Suppressor macrophage treated with lipopolysaccharide for 1 hour (primary cell): ENCODE data around the gene FMNL1.

Experiments used
- DNase-seq, 3 donors: peaks; one replicate each; pipeline ENCODE4 v3.0.0-alpha.2; 2020 to 2022

FMNL1 gene

GRCh38 chr17:45223539-45224528 is 2.1 kb downstream of the FMNL1 start:
- peak; percentile 26 to 59 (median 48) for DNase-seq

GRCh38 chr17:45224671-45225050 is 3.0 kb downstream of the FMNL1 start:
- no peak for DNase-seq

GRCh38 chr17:45225051-45225700 is 3.5 kb downstream of the FMNL1 start:
- DNase-seq: peak in 1 of 3 donors; percentile 45

GRCh38 chr17:45225964-45226530 is 4.4 kb downstream of the FMNL1 start:
- peak; percentile 94 to 97 (median 95) for DNase-seq

- no peak for DNase-seq
These were observed 4.9 kb downstream of the FMNL1 start for GRCh38 chr17:45226576-45226975.

GRCh38 chr17:45227101-45227925 is 5.6 kb downstream of the FMNL1 start:
- DNase-seq: peak; percentile 67 to 72 (median 69)

- peak; percentile 64 to 78 (median 70) for DNase-seq
These were observed 6.5 kb downstream of the FMNL1 start for GRCh38 chr17:45227926-45228762.

- peak; percentile 98 to 99 (median 99) for DNase-seq
These were observed 7.3 kb downstream of the FMNL1 start for GRCh38 chr17:45228763-45229539.

- peak; percentile 92 to 94 (median 92) for DNase-seq
These were observed 8.2 kb downstream of the FMNL1 start for GRCh38 chr17:45229681-45230409.

GRCh38 chr17:45230410-45230786 is 8.7 kb downstream of the FMNL1 start:
- DNase-seq: no peak

GRCh38 chr17:45230787-45231480 is 9.2 kb downstream of the FMNL1 start:
- peak; percentile 52 to 63 (median 57) for DNase-seq

GRCh38 chr17:45231481-45232116 is 9.9 kb downstream of the FMNL1 start:
- peak; percentile 61 to 80 (median 62) for DNase-seq

GRCh38 chr17:45232514-45233422 is 11.1 kb downstream of the FMNL1 start:
- DNase-seq: no peak

- no peak for DNase-seq
These were observed 11.8 kb downstream of the FMNL1 start for GRCh38 chr17:45233423-45233924.

- no peak for DNase-seq
These were observed 13.1 kb downstream of the FMNL1 start for GRCh38 chr17:45234641-45235415.

GRCh38 chr17:45235416-45236281 is 14.0 kb downstream of the FMNL1 start:
- peak; percentile 86 to 90 (median 89) for DNase-seq
